ENCODE measurements around the gene TLE5. TPM values are rescaled to one million over a fixed set of nuclear protein-coding genes. Genes with fewer than 3 reads are reported as not detected.

The TLE5 gene
- total RNA-seq, 1 experiment from 2014 or later = 360 TPM

GRCh38 chr19:3019211-3019854, 43.0 kb downstream of the TLE5 start:
- Histone ChIP-seq H3K27me3 (replicated peaks; ENCODE audit: insufficient read depth, low read depth, low read length, poor library complexity) (no peaks in the 10 kb centered on the region), H3K9me3 (ENCODE audit: low read depth, low read length, poor library complexity, severe bottlenecking) (no peaks in the 10 kb centered on the region), H3K27ac (ENCODE audit: low read depth, low read length, poor library complexity, severe bottlenecking) (no peak overlapping the region), H3K36me3 (ENCODE audit: insufficient read depth, low read length, poor library complexity, severe bottlenecking) (no peaks in the 10 kb centered on the region), H3K4me1 (ENCODE audit: insufficient read depth, low read length, poor library complexity, severe bottlenecking) (no peaks in the 10 kb centered on the region), H3K4me3 (ENCODE audit: low read depth, low read length, poor library complexity, severe bottlenecking) (no peak overlapping the region)
- intact Hi-C loops (cut with micrococcal nuclease; ENCODE audit: unreplicated experiment) = no loop called here
- CTCF ChIA-PET = no interaction called here
- DNase-seq (ENCODE audit: low spot score) = no peak
- no peak for TF ChIP-seq CTCF (conservative IDR thresholded peaks at IDR 0.05; ENCODE audit: low read depth, low read length)
- POLR2A ChIA-PET (ENCODE audit: low non-redundant PET) = no interaction called here
- BruUV-seq (replicated peaks) = no TSS peak

- ChIA-PET CTCF (no interaction called here), POLR2A (ENCODE audit: low non-redundant PET) (no interaction called here)
- no peak overlapping the region for H3K27ac ChIP-seq (ENCODE audit: low read depth, low read length, poor library complexity, severe bottlenecking)
- no peaks in the 10 kb centered on the region for H3K27me3 ChIP-seq (replicated peaks; ENCODE audit: insufficient read depth, low read depth, low read length, poor library complexity)
- intact Hi-C loops (cut with micrococcal nuclease; ENCODE audit: unreplicated experiment) = no loop called here
- peaks cover 10% of the 10 kb centered on the region for H3K4me1 ChIP-seq (ENCODE audit: insufficient read depth, low read length, poor library complexity, severe bottlenecking)
- no peak overlapping the region for H3K4me3 ChIP-seq (ENCODE audit: low read depth, low read length, poor library complexity, severe bottlenecking)
- no peak for DNase-seq (ENCODE audit: low spot score)
- no peaks in the 10 kb centered on the region for H3K9me3 ChIP-seq (ENCODE audit: low read depth, low read length, poor library complexity, severe bottlenecking)
- no peaks in the 10 kb centered on the region for H3K36me3 ChIP-seq (ENCODE audit: insufficient read depth, low read length, poor library complexity, severe bottlenecking)
- no TSS peak for BruUV-seq (replicated peaks)
- TF ChIP-seq EZH2 (IDR thresholded peaks at IDR 0.05; ENCODE audit: borderline replicate concordance, low read depth, low read length, poor library complexity, severe bottlenecking) (no peak), CTCF (conservative IDR thresholded peaks at IDR 0.05; ENCODE audit: low read depth, low read length) (no peak)
Observed at GRCh38 chr19:3017923-3018322, 44.4 kb downstream of the TLE5 start.

GRCh38 chr19:3015126-3016057, 46.9 kb downstream of the TLE5 start:
- no peaks in the 10 kb centered on the region for H3K36me3 ChIP-seq (ENCODE audit: insufficient read depth, low read length, poor library complexity, severe bottlenecking)
- no peak for TF ChIP-seq EZH2 (IDR thresholded peaks at IDR 0.05; ENCODE audit: borderline replicate concordance, low read depth, low read length, poor library complexity, severe bottlenecking)
- no peak for TF ChIP-seq CTCF (conservative IDR thresholded peaks at IDR 0.05; ENCODE audit: low read depth, low read length)
- ChIA-PET POLR2A (ENCODE audit: low non-redundant PET) (no interaction called here), CTCF (interaction anchor here (0.7 to 1.0 kb wide), 2 partner anchors 89 to 290 kb away, joined by 3 to 6 read pairs; no protein-coding TSS in a partner anchor)
- H3K9me3 ChIP-seq (ENCODE audit: low read depth, low read length, poor library complexity, severe bottlenecking) = no peaks in the 10 kb centered on the region
- H3K27me3 ChIP-seq (replicated peaks; ENCODE audit: insufficient read depth, low read depth, low read length, poor library complexity) = no peaks in the 10 kb centered on the region
- intact Hi-C loops (cut with micrococcal nuclease; ENCODE audit: unreplicated experiment) = no loop called here
- H3K4me3 ChIP-seq (ENCODE audit: low read depth, low read length, poor library complexity, severe bottlenecking) = no peak overlapping the region
- no peak for DNase-seq (ENCODE audit: low spot score)
- H3K4me1 ChIP-seq (ENCODE audit: insufficient read depth, low read length, poor library complexity, severe bottlenecking) = peaks cover 18% of the 10 kb centered on the region
- H3K27ac ChIP-seq (ENCODE audit: low read depth, low read length, poor library complexity, severe bottlenecking) = no peak overlapping the region
- no TSS peak for BruUV-seq (replicated peaks)

Data from A673 (cell line).